Endothelial cell of umbilical vein (primary cell): Measurements from ENCODE around the gene MYO1F. TPM values are rescaled to one million over a fixed set of nuclear protein-coding genes. Genes with fewer than 3 reads are reported as not detected.

ENCODE experiments used
- BruUV-seq: library from RNA; stranded (reverse); fragments of 400-500 nt; replicated peaks from 2 replicates; lab custom pipeline; 2021; lab: Mats Ljungman, UMichigan
- CTCF ChIA-PET: fragments of 300-600, 350-600 bp; sonication (Branson Sonifier 250); formaldehyde crosslinking; loops from one replicate; lab custom pipeline; 2021; ENCODE audit warnings: antibody characterized with exemption, inconsistent platforms; lab: Charles Lee
- POLR2A ChIA-PET: fragments of 300-600, 350-600 bp; sonication (Branson Sonifier 250); formaldehyde crosslinking; loops from one replicate; lab custom pipeline; 2021; ENCODE audit warnings: antibody characterized with exemption, inconsistent platforms; lab: Charles Lee
- DNase-seq: peaks from one replicate; pipeline ENCODE4 v3.0.0-alpha.2; 2011; ENCODE audit warnings: low read depth, low spot score
- FAIRE-seq: peaks from 2 replicates; lab custom pipeline; 2011; peaks lifted over from hg19 to GRCh38; lab: Jason Lieb, UNC
- H2AFZ ChIP-seq: 2 replicates; pipeline ENCODE4 v1.6.0; 2012; ENCODE audit warnings: low read depth, low read length, control low read depth, inconsistent platforms
- H3K27ac ChIP-seq: 2 replicates; pipeline ENCODE4 v1.5.1; 2011; ENCODE audit warnings: low read depth, mild to moderate bottlenecking, control low read depth, low read length, moderate library complexity; ENCODE audit not compliant: insufficient read depth
- H3K27me3 ChIP-seq, 2 experiments: 2 replicates each; pipeline versions ENCODE4 v1.6.0 to v1.6.1; 2011; ENCODE audit warnings: low read length in 2 of 2, mixed read lengths in 1 of 2; ENCODE audit not compliant: control insufficient read depth in 2 of 2, insufficient read depth in 2 of 2
- H3K36me3 ChIP-seq, 2 experiments: 2 replicates in 1 of 2; 3 replicates in 1 of 2; pipeline ENCODE4 v1.5.1; 2011; ENCODE audit warnings: low read length in 2 of 2, mild to moderate bottlenecking in 1 of 2, moderate library complexity in 1 of 2; ENCODE audit not compliant: control insufficient read depth in 2 of 2, insufficient read depth in 2 of 2; ENCODE audit errors: extremely low read depth in 1 of 2
- H3K4me1 ChIP-seq: 3 replicates; pipeline ENCODE4 v1.5.1; 2011; ENCODE audit warnings: mild to moderate bottlenecking, low read length; ENCODE audit not compliant: control insufficient read depth, insufficient read depth; ENCODE audit errors: extremely low read depth
- H3K4me2 ChIP-seq: 2 replicates; pipeline ENCODE4 v1.6.1; 2011; ENCODE audit warnings: low read length, control low read depth, mixed read lengths; ENCODE audit not compliant: insufficient read depth
- H3K4me3 ChIP-seq, 3 experiments: fragments of 200-600 bp in 1 of 3; sonication (generic), shearing (Covaris generic) in 1 of 3; replicated peaks in 1 of 3; 2 replicates each; pipeline ENCODE4 v1.5.1; 2011 to 2016; ENCODE audit warnings: control low read depth in 3 of 3, low read length in 3 of 3, mild to moderate bottlenecking in 2 of 3, inconsistent platforms in 1 of 3, low read depth in 1 of 3, moderate library complexity in 1 of 3; ENCODE audit not compliant: insufficient read depth in 1 of 3
- H3K79me2 ChIP-seq: 2 replicates; pipeline ENCODE4 v1.6.0; 2012; ENCODE audit warnings: low read length, inconsistent platforms; ENCODE audit not compliant: control insufficient read depth, insufficient read depth
- H3K9ac ChIP-seq: replicated peaks from 2 replicates; pipeline ENCODE3; 2011; ENCODE audit warnings: low read length, control low read depth; ENCODE audit not compliant: insufficient read depth; ENCODE audit errors: extremely low read depth
- H3K9me1 ChIP-seq: replicated peaks from 3 replicates; pipeline ENCODE4 v1.6.0; 2011; ENCODE audit warnings: mild to moderate bottlenecking, low read length; ENCODE audit not compliant: control insufficient read depth, insufficient read depth; ENCODE audit errors: extremely low read depth
- H3K9me3 ChIP-seq: replicated peaks from 2 replicates; pipeline ENCODE4 v1.5.1; 2012; ENCODE audit warnings: low read length, inconsistent platforms; ENCODE audit not compliant: control insufficient read depth, insufficient read depth
- H4K20me1 ChIP-seq: replicated peaks from 2 replicates; pipeline ENCODE3; 2011; ENCODE audit warnings: mild to moderate bottlenecking, low read length; ENCODE audit not compliant: control insufficient read depth, insufficient read depth; ENCODE audit errors: extremely low read depth
- EZH2 ChIP-seq: IDR thresholded peaks from 2 replicates; pipeline ENCODE4 v1.6.1; 2012; ENCODE audit warnings: borderline replicate concordance, low read depth, mild to moderate bottlenecking, moderate library complexity, low read length, inconsistent platforms; ENCODE audit not compliant: severe bottlenecking
- FOS ChIP-seq: IDR thresholded peaks from 2 replicates; pipeline ENCODE4 v1.6.1; 2011; ENCODE audit warnings: mild to moderate bottlenecking, low read length, moderate library complexity, borderline replicate concordance; ENCODE audit not compliant: insufficient read depth
- GATA2 ChIP-seq: IDR thresholded peaks from 2 replicates; pipeline ENCODE4 v1.7.0; 2011; ENCODE audit warnings: low read depth, mild to moderate bottlenecking, moderate library complexity, mixed read lengths, low read length; ENCODE audit not compliant: insufficient read length, insufficient read depth
- JUN ChIP-seq: IDR thresholded peaks from 2 replicates; pipeline ENCODE4 v1.6.1; 2011; ENCODE audit warnings: borderline replicate concordance, low read depth; ENCODE audit not compliant: insufficient read length, insufficient read depth
- MYC ChIP-seq: IDR thresholded peaks from one replicate; pipeline ENCODE4 v1.6.1; 2011; ENCODE audit warnings: mild to moderate bottlenecking, low read depth, low read length
- POLR2A ChIP-seq: IDR thresholded peaks from 2 replicates; pipeline ENCODE4 v1.6.1; 2012; ENCODE audit warnings: low read depth, mild to moderate bottlenecking, control low read depth, low read length
- POLR2AphosphoS5 ChIP-seq: IDR thresholded peaks from 2 replicates; pipeline ENCODE4 v1.6.1; 2012; ENCODE audit warnings: low read depth, mild to moderate bottlenecking, control low read depth, low read length, moderate library complexity; ENCODE audit not compliant: insufficient read depth
- dilution Hi-C: fragments of 300-500 bp; cut with MboI; formaldehyde crosslinking; loops from one replicate; pipeline ENCODE4 v1.15.0; 2019; ENCODE audit warnings: low sequenced_read_pairs; ENCODE audit not compliant: extremely low pct_ligation_motif_present
- intact Hi-C: fragments of 100-400 bp; cut with micrococcal nuclease; formaldehyde crosslinking; loops from one replicate; pipeline ENCODE4 v1.10.0; 2022
- polyA plus RNA-seq, 4 experiments: library from polyadenylated mRNA; depleted of rRNA in 3 of 4; stranded (reverse) in 3 of 4; unstranded in 1 of 4; fragments of >200 nt; gene quantifications; 2 replicates each; pipeline versions ENCODE4 v1.2.1 to v1.2.3, GENCODE V29; 2011 to 2012; ENCODE audit warnings: missing spikeins in 1 of 4
- total RNA-seq: library from RNA; stranded (reverse); gene quantifications from 2 replicates; pipeline ENCODE4 v1.2.3, GENCODE V29; 2021
- TF ChIP-seq, protein P1 (sequence below): IDR thresholded peaks from 2 replicates; pipeline ENCODE4 v1.6.1; 2011; ENCODE audit not compliant: insufficient read depth, insufficient read length
- TF ChIP-seq, protein P2 (sequence below), 2 donors: IDR thresholded peaks; 1 replicate in 1 of 2; 2 replicates in 1 of 2; pipeline ENCODE4 v1.5.1; 2011; ENCODE audit warnings: low read length in 2 of 2, mild to moderate bottlenecking in 2 of 2, moderate library complexity in 2 of 2, control low read depth in 1 of 2, inconsistent platforms in 1 of 2, low read depth in 1 of 2; ENCODE audit not compliant: insufficient read depth in 1 of 2; ENCODE audit errors: extremely low read depth in 1 of 2

MYO1F gene
- total and polyA plus RNA-seq, 2 donors (not counting 3 experiments of a cell fraction or from before 2014, with no cell fraction given): 0.22 to 0.39 TPM

DNA sequence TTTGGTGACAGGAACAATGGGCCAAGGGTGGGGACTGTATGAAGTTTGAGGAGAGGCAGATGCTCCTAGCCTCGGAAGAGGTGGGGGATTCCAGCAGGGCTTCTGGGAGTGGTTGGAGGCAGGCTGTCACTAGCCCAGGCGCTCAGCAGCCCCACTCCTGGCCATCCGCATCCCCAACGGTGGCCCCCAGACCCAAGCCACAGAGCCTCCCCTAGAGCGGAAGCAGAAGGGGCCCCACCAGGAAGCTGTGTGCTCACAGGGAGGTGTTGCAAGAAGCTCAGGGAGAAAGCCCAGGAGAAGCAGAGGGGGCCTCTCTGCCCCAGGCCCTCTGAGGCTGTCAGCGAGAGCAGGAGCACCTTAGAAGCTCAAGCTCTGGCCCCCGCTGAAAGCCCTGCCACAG lies 83.1 kb downstream of the MYO1F start:
- H3K4me3 ChIP-seq: no peak overlapping the region
- intact Hi-C loops: no loop called here
- no peaks in the 10 kb centered on the region for H3K4me1 ChIP-seq
- H3K36me3 ChIP-seq: peaks cover 0 to 2% of the 10 kb centered on the region in 2 experiments
- H3K27ac ChIP-seq: no peak overlapping the region
- H3K79me2 ChIP-seq: no peaks in the 10 kb centered on the region
- no peak overlapping the region for H2AFZ ChIP-seq
- DNase-seq (no peak), FAIRE-seq (no peak)
- dilution Hi-C loops: no loop called here
- no peak overlapping the region for H3K4me2 ChIP-seq
- TF ChIP-seq, protein P1, sequence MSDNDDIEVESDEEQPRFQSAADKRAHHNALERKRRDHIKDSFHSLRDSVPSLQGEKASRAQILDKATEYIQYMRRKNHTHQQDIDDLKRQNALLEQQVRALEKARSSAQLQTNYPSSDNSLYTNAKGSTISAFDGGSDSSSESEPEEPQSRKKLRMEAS: no peak
- TF ChIP-seq JUN (no peak), EZH2 (no peak), POLR2AphosphoS5 (no peak), FOS (no peak), POLR2A (no peak), GATA2 (no peak), MYC (no peak)
- TF ChIP-seq, protein P2, sequence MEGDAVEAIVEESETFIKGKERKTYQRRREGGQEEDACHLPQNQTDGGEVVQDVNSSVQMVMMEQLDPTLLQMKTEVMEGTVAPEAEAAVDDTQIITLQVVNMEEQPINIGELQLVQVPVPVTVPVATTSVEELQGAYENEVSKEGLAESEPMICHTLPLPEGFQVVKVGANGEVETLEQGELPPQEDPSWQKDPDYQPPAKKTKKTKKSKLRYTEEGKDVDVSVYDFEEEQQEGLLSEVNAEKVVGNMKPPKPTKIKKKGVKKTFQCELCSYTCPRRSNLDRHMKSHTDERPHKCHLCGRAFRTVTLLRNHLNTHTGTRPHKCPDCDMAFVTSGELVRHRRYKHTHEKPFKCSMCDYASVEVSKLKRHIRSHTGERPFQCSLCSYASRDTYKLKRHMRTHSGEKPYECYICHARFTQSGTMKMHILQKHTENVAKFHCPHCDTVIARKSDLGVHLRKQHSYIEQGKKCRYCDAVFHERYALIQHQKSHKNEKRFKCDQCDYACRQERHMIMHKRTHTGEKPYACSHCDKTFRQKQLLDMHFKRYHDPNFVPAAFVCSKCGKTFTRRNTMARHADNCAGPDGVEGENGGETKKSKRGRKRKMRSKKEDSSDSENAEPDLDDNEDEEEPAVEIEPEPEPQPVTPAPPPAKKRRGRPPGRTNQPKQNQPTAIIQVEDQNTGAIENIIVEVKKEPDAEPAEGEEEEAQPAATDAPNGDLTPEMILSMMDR (IDR thresholded peaks at IDR 0.05; ENCODE audit: extremely low read depth in 1 of 2, insufficient read depth in 1 of 2, low read depth in 1 of 2, low read length in 2 of 2): no peak
- no peaks in the 10 kb centered on the region for H3K9me3 ChIP-seq
- BruUV-seq: no TSS peak
- ChIA-PET CTCF (interaction anchor here (0.5 to 1.2 kb wide), 2 partner anchors 10 to 12 kb away, joined by 3 to 4 read pairs; no protein-coding TSS in a partner anchor), POLR2A (no interaction called here)
- no peaks in the 10 kb centered on the region for H3K9me1 ChIP-seq
- no peaks in the 10 kb centered on the region for H3K27me3 ChIP-seq
- no peak overlapping the region for H3K9ac ChIP-seq
- H4K20me1 ChIP-seq: no peaks in the 10 kb centered on the region
